PC-3 (cell line): ENCODE measurements around the gene FAM83F. TPM values are rescaled to one million over a fixed set of nuclear protein-coding genes. Genes with fewer than 3 reads are reported as not detected.

Experiments
- ATAC-seq: fragments of 200-7000 bp; cut with Tn5 transposase; 2 replicates; pipeline ENCODE4 v1.9.1; 2020; ENCODE audit warnings: mild to moderate bottlenecking, moderate library complexity
- BruUV-seq: library from RNA; stranded (reverse); fragments of 400-500 nt; replicated peaks from 2 replicates; lab custom pipeline; 2021; lab: Mats Ljungman, UMichigan
- CTCF ChIA-PET: fragments of 300-600 bp; sonication (Branson Sonifier 250); formaldehyde crosslinking; loops from one replicate; lab custom pipeline; 2022; ENCODE audit warnings: antibody characterized with exemption; lab: Charles Lee
- POLR2A ChIA-PET: fragments of 300-600 bp; sonication (Branson Sonifier 250); formaldehyde crosslinking; loops from one replicate; lab custom pipeline; 2022; ENCODE audit warnings: antibody characterized with exemption; ENCODE audit not compliant: unreplicated experiment; lab: Charles Lee
- DNase-seq: peaks from one replicate; pipeline ENCODE4 v3.0.0-alpha.2; 2015
- H2AFZ ChIP-seq: fragments of 300-600 bp; sonication (generic); 2 replicates; pipeline ENCODE4 v1.6.0; 2016; ENCODE audit warnings: antibody characterized with exemption, low read length
- H3F3A ChIP-seq: fragments of 300-600 bp; sonication (generic); one replicate; pipeline ENCODE4 v1.6.0; 2017; ENCODE audit warnings: antibody characterized with exemption, low read length, control low read depth, mild to moderate bottlenecking; ENCODE audit not compliant: unreplicated experiment
- H3K27ac ChIP-seq: fragments of 300-600 bp; sonication (generic); 2 replicates; pipeline ENCODE4 v1.5.1; 2016; ENCODE audit warnings: mild to moderate bottlenecking, low read length
- H3K27me3 ChIP-seq: fragments of 300-600 bp; sonication (generic); 2 replicates; pipeline ENCODE4 v1.6.1; 2016; ENCODE audit warnings: low read length, mixed read lengths
- H3K36me3 ChIP-seq: fragments of 300-600 bp; sonication (generic); 2 replicates; pipeline ENCODE4 v1.6.1; 2016; ENCODE audit warnings: low read depth, mixed run types, low read length, mixed read lengths
- H3K4me1 ChIP-seq: fragments of 300-600 bp; sonication (generic); 2 replicates; pipeline ENCODE4 v1.5.1; 2016; ENCODE audit warnings: low read length; ENCODE audit not compliant: insufficient read depth
- H3K4me2 ChIP-seq: fragments of 300-600 bp; sonication (generic); 2 replicates; pipeline ENCODE4 v1.6.0; 2016; ENCODE audit warnings: low read length
- H3K4me3 ChIP-seq: fragments of 300-600 bp; sonication (generic); 2 replicates; pipeline ENCODE4 v1.5.1; 2016; ENCODE audit warnings: mild to moderate bottlenecking, low read length, mixed read lengths
- H3K79me2 ChIP-seq: fragments of 300-600 bp; sonication (generic); 2 replicates; pipeline ENCODE4 v1.6.1; 2017; ENCODE audit warnings: low read length, mixed read lengths
- H3K9ac ChIP-seq: fragments of 300-600 bp; sonication (generic); 2 replicates; pipeline ENCODE4 v1.6.0; 2016; ENCODE audit warnings: mild to moderate bottlenecking, low read length
- H3K9me2 ChIP-seq: fragments of 300-600 bp; sonication (generic); replicated peaks from 2 replicates; pipeline ENCODE4 v1.6.1; 2016; ENCODE audit warnings: mixed run types, low read length, mixed read lengths
- H3K9me3 ChIP-seq: fragments of 300-600 bp; sonication (generic); 2 replicates; pipeline ENCODE4 v1.6.1; 2016; ENCODE audit warnings: low read length, mixed read lengths
- H4K20me1 ChIP-seq: fragments of 300-600 bp; sonication (generic); 2 replicates; pipeline ENCODE4 v1.6.1; 2016; ENCODE audit warnings: low read length, mixed read lengths
- CTCF ChIP-seq: fragments of 300-600 bp; sonication (generic); conservative IDR thresholded peaks from 2 replicates; pipeline ENCODE4 v1.5.1; 2017; ENCODE audit warnings: antibody characterized with exemption, low read depth, mild to moderate bottlenecking, low read length
- EZH2 ChIP-seq: fragments of 300-600 bp; sonication (generic); IDR thresholded peaks from one replicate; pipeline ENCODE4 v1.6.1; 2017; ENCODE audit warnings: antibody characterized with exemption, mild to moderate bottlenecking, low read length; ENCODE audit not compliant: unreplicated experiment
- EZH2phosphoT487 ChIP-seq: fragments of 300-600 bp; sonication (generic); IDR thresholded peaks from 2 replicates; pipeline ENCODE4 v1.6.1; 2018; ENCODE audit warnings: mild to moderate bottlenecking, antibody characterized with exemption, low read length, borderline replicate concordance
- intact Hi-C: fragments of 100-400 bp; cut with micrococcal nuclease; formaldehyde crosslinking; loops from 2 replicates; pipeline ENCODE4 v1.9.0; 2023
- total RNA-seq: library from RNA; depleted of rRNA; stranded (reverse); fragments of >200 nt; gene quantifications from 2 replicates; pipeline ENCODE4 v1.2.3, GENCODE V29; 2014

The FAM83F gene
- total RNA-seq, 1 experiment from 2014 or later, result 5.5 TPM

- Histone ChIP-seq H3K79me2 (no peaks in the 10 kb centered on the region), H3K9me3 (no peaks in the 10 kb centered on the region), H2AFZ (no peak overlapping the region), H3K4me2 (no peak overlapping the region), H3K9me2 (no peaks in the 10 kb centered on the region), H3K4me3 (no peak overlapping the region), H3K9ac (no peak overlapping the region), H3K27ac (no peak overlapping the region), H3K4me1 (no peaks in the 10 kb centered on the region), H3F3A (no peaks in the 10 kb centered on the region), H3K36me3 (no peaks in the 10 kb centered on the region), H3K27me3 (peaks cover 73% of the 10 kb centered on the region), H4K20me1 (no peaks in the 10 kb centered on the region)
- CTCF ChIA-PET, result no interaction called here
- no TSS peak for BruUV-seq
- TF ChIP-seq EZH2 (no peak), EZH2phosphoT487 (no peak), CTCF (no peak)
- DNase-seq (no peak), ATAC-seq (no peak)
- intact Hi-C loops, result no loop called here
- POLR2A ChIA-PET, result no interaction called here
Observed at GRCh38 chr22:39974065-39974464, 20.7 kb upstream of the FAM83F start.

- H3K9me2 ChIP-seq, result no peaks in the 10 kb centered on the region
- no peaks in the 10 kb centered on the region for H4K20me1 ChIP-seq
- H3F3A ChIP-seq, result no peaks in the 10 kb centered on the region
- POLR2A ChIA-PET, result no interaction called here
- H3K9ac ChIP-seq, result no peak overlapping the region
- H3K9me3 ChIP-seq, result no peaks in the 10 kb centered on the region
- H2AFZ ChIP-seq, result no peak overlapping the region
- ATAC-seq (no peak), DNase-seq (no peak)
- H3K27ac ChIP-seq, result no peak overlapping the region
- no peaks in the 10 kb centered on the region for H3K36me3 ChIP-seq
- CTCF ChIA-PET, result no interaction called here
- H3K4me1 ChIP-seq, result no peaks in the 10 kb centered on the region
- H3K4me3 ChIP-seq, result no peak overlapping the region
- peaks cover 53% of the 10 kb centered on the region for H3K27me3 ChIP-seq
- intact Hi-C loops, result no loop called here
- no peak for TF ChIP-seq EZH2phosphoT487
- TF ChIP-seq CTCF, result no peak
- TF ChIP-seq EZH2, result no peak
- no TSS peak for BruUV-seq
- no peak overlapping the region for H3K4me2 ChIP-seq
- H3K79me2 ChIP-seq, result no peaks in the 10 kb centered on the region
Observed at GRCh38 chr22:39979048-39979447, 15.7 kb upstream of the FAM83F start.

- TF ChIP-seq EZH2, result no peak
- no peak for TF ChIP-seq EZH2phosphoT487
- TF ChIP-seq CTCF, result no peak
- no peak for ATAC-seq
- Histone ChIP-seq H3K4me1 (no peaks in the 10 kb centered on the region), H3K79me2 (no peaks in the 10 kb centered on the region), H3F3A (no peaks in the 10 kb centered on the region), H3K27ac (no peak overlapping the region), H3K36me3 (no peaks in the 10 kb centered on the region), H3K4me3 (no peak overlapping the region), H2AFZ (no peak overlapping the region), H3K27me3 (peaks cover 50% of the 10 kb centered on the region), H3K9ac (no peak overlapping the region), H3K9me3 (no peaks in the 10 kb centered on the region), H3K9me2 (no peaks in the 10 kb centered on the region), H3K4me2 (no peak overlapping the region), H4K20me1 (no peaks in the 10 kb centered on the region)
- ChIA-PET CTCF (no interaction called here), POLR2A (no interaction called here)
- BruUV-seq, result no TSS peak
- DNase-seq, result no peak
- intact Hi-C loops, result no loop called here
Observed at GRCh38 chr22:39979458-39979857, 15.3 kb upstream of the FAM83F start.
